ENCODE data around the gene NUP62. TPM values are rescaled to one million over a fixed set of nuclear protein-coding genes. Genes with fewer than 3 reads are reported as not detected.

The NUP62 gene
- total and polyA plus RNA-seq, 2 of the 8 experiments (the other 6 are each of a cell fraction or from before 2014, with no cell fraction given), result 50.0 to 107 TPM

- TF ChIP-seq ASH2L (IDR thresholded peaks at IDR 0.05; ENCODE audit: low read length), result no peak
- no peak for TF ChIP-seq SIRT6 (IDR thresholded peaks at IDR 0.05; ENCODE audit: low read length)
- TF ChIP-seq YY1 (IDR thresholded peaks at IDR 0.05; ENCODE audit: low read depth, low read length), result no peak
- no peak for TF ChIP-seq BRCA1 (IDR thresholded peaks at IDR 0.05; ENCODE audit: low read depth, low read length)
Observed at GRCh38 chr19:49896863-49897621, 32.3 kb downstream of the NUP62 start, which contains the start of gene IL4I1 (continued).

All from H1 (cell line).